ENCODE results near the gene THOC5. TPM values are rescaled to one million over a fixed set of nuclear protein-coding genes. Genes with fewer than 3 reads are reported as not detected.
A peak's percentile ranks its signal among the peaks of the same experiment; 100 is the strongest.

The THOC5 gene
- total RNA-seq, 2 experiments from 2014 or later = 35.9 to 56.7 TPM

- Histone ChIP-seq H4K20me1 (ENCODE audit: insufficient read depth, low read length) (no peaks in the 10 kb centered on the region), H3K9me3 (ENCODE audit: low read length) (no peaks in the 10 kb centered on the region), H3K27ac (ENCODE audit: low read depth, low read length, poor library complexity, severe bottlenecking) (no peak overlapping the region), H3K4me3 (ENCODE audit: low read depth, low read length, poor library complexity, severe bottlenecking) (no peak overlapping the region), H2AFZ (ENCODE audit: low read length) (no peak overlapping the region), H3K79me2 (ENCODE audit: insufficient read depth, low read depth, low read length) (no peaks in the 10 kb centered on the region), H3K4me2 (ENCODE audit: low read length) (no peak overlapping the region), H3K36me3 (ENCODE audit: insufficient read depth, low read length) (peaks cover 86% of the 10 kb centered on the region), H3K4me1 (ENCODE audit: insufficient read depth, low read length, poor library complexity, severe bottlenecking) (peaks cover 3% of the 10 kb centered on the region), H3K9me2 (ENCODE audit: insufficient read depth, low read length) (no peaks in the 10 kb centered on the region)
- intact Hi-C loops (cut with micrococcal nuclease; ENCODE audit: unreplicated experiment) = loop anchor here (1.0 to 10.0 kb wide), 2 partner anchors 129 to 220 kb away; partner anchors contain the start of gene GAS2L1
- CTCF ChIA-PET (ENCODE audit: unreplicated experiment) = interaction anchor here (0.6 kb wide), 1 partner anchor 161 kb away, joined by 3 read pairs; no protein-coding TSS in a partner anchor
- POLR2A ChIA-PET = interaction anchor here (0.7 kb wide), 1 partner anchor 67 kb away, joined by 3 read pairs; no protein-coding TSS in a partner anchor
- DNase-seq (ENCODE audit: low spot score) = peak; percentile 60
- no TSS peak for BruUV-seq (replicated peaks)
- TF ChIP-seq EZH2phosphoT487 (IDR thresholded peaks at IDR 0.05; ENCODE audit: borderline replicate concordance, low read depth, low read length) = no peak
- TF ChIP-seq, protein P1, sequence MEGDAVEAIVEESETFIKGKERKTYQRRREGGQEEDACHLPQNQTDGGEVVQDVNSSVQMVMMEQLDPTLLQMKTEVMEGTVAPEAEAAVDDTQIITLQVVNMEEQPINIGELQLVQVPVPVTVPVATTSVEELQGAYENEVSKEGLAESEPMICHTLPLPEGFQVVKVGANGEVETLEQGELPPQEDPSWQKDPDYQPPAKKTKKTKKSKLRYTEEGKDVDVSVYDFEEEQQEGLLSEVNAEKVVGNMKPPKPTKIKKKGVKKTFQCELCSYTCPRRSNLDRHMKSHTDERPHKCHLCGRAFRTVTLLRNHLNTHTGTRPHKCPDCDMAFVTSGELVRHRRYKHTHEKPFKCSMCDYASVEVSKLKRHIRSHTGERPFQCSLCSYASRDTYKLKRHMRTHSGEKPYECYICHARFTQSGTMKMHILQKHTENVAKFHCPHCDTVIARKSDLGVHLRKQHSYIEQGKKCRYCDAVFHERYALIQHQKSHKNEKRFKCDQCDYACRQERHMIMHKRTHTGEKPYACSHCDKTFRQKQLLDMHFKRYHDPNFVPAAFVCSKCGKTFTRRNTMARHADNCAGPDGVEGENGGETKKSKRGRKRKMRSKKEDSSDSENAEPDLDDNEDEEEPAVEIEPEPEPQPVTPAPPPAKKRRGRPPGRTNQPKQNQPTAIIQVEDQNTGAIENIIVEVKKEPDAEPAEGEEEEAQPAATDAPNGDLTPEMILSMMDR (conservative IDR thresholded peaks at IDR 0.05; ENCODE audit: low read length) = peak; percentile 77
Measured at GRCh38 chr22:29524442-29525191, 28.9 kb downstream of the THOC5 start.

DNA sequence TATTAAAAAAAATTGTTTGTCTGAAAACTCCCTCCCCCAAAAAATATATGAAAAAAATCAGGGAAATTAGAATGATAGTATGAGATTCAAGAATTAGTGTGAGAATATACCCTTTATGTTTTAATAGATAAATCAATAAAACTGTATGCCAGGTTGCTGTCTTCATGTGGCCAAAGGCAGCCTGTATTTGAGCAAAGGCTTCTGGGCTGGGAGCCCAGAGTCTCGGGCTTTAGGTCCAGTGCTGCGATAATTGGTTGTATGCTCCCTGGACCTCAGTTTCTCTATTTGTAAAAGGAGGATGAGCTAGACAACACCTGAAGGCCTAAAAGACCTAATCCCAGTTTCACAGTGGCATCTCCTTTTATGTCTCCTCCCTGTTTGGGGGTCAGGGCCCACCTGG is 29.8 kb downstream of the THOC5 start:
- H3K36me3 ChIP-seq (ENCODE audit: insufficient read depth, low read length) = peaks cover 86% of the 10 kb centered on the region
- H3K79me2 ChIP-seq (ENCODE audit: insufficient read depth, low read depth, low read length) = no peaks in the 10 kb centered on the region
- H2AFZ ChIP-seq (ENCODE audit: low read length) = no peak overlapping the region
- H3K9me3 ChIP-seq (ENCODE audit: low read length) = no peaks in the 10 kb centered on the region
- H3K4me1 ChIP-seq (ENCODE audit: insufficient read depth, low read length, poor library complexity, severe bottlenecking) = peaks cover 3% of the 10 kb centered on the region
- no peaks in the 10 kb centered on the region for H3K9me2 ChIP-seq (ENCODE audit: insufficient read depth, low read length)
- ChIA-PET CTCF (ENCODE audit: unreplicated experiment) (interaction anchor here (0.6 kb wide), 1 partner anchor 160 kb away, joined by 3 read pairs; no protein-coding TSS in a partner anchor), POLR2A (interaction anchor here (0.5 to 0.7 kb wide), 2 partner anchors 66 to 72 kb away, joined by 3 read pairs; no protein-coding TSS in a partner anchor)
- DNase-seq (ENCODE audit: low spot score) = no peak
- no peak for TF ChIP-seq EZH2phosphoT487 (IDR thresholded peaks at IDR 0.05; ENCODE audit: borderline replicate concordance, low read depth, low read length)
- TF ChIP-seq, protein P1 (conservative IDR thresholded peaks at IDR 0.05; ENCODE audit: low read length) = no peak
- no peak overlapping the region for H3K27ac ChIP-seq (ENCODE audit: low read depth, low read length, poor library complexity, severe bottlenecking)
- TSS peak; percentile 25 for BruUV-seq (replicated peaks)
- H4K20me1 ChIP-seq (ENCODE audit: insufficient read depth, low read length) = no peaks in the 10 kb centered on the region
- intact Hi-C loops (cut with micrococcal nuclease; ENCODE audit: unreplicated experiment) = loop anchor here (1.0 to 10.0 kb wide), 2 partner anchors 128 to 219 kb away; partner anchors contain the start of gene GAS2L1
- no peak overlapping the region for H3K4me2 ChIP-seq (ENCODE audit: low read length)
- H3K4me3 ChIP-seq (ENCODE audit: low read depth, low read length, poor library complexity, severe bottlenecking) = no peak overlapping the region

DNA sequence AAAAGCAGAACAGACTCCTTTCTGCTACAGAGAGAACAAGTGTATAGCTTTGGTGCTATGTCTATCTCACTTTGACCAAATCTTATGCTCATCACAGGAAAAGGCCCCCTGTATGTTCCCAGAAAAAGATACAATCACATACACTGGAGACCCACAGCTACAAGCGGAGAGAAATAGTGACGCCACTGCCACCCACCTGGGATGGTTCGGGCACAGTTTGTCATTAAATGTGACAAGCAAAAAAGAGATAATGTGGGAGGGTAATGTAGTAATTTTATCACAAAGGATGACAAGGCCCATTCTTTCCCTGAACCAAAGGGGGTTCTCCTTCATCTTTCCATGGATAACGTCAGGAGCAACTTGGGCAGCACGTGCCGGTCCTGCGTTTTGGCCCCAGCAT is 32.0 kb downstream of the THOC5 start:
- CTCF ChIA-PET (ENCODE audit: unreplicated experiment) = no interaction called here

More for the DNA sequence above, 32.0 kb downstream of the THOC5 start:
- DNase-seq (ENCODE audit: low spot score) = no peak
- Histone ChIP-seq H3K36me3 (ENCODE audit: insufficient read depth, low read length) (peaks cover 85% of the 10 kb centered on the region), H3K4me1 (ENCODE audit: insufficient read depth, low read length, poor library complexity, severe bottlenecking) (no peaks in the 10 kb centered on the region), H3K79me2 (ENCODE audit: insufficient read depth, low read depth, low read length) (no peaks in the 10 kb centered on the region), H4K20me1 (ENCODE audit: insufficient read depth, low read length) (no peaks in the 10 kb centered on the region), H3K9me2 (ENCODE audit: insufficient read depth, low read length) (no peaks in the 10 kb centered on the region), H3K4me3 (ENCODE audit: low read depth, low read length, poor library complexity, severe bottlenecking) (no peak overlapping the region), H2AFZ (ENCODE audit: low read length) (no peak overlapping the region), H3K27ac (ENCODE audit: low read depth, low read length, poor library complexity, severe bottlenecking) (no peak overlapping the region), H3K9me3 (ENCODE audit: low read length) (no peaks in the 10 kb centered on the region), H3K4me2 (ENCODE audit: low read length) (no peak overlapping the region)
- no peak for TF ChIP-seq EZH2phosphoT487 (IDR thresholded peaks at IDR 0.05; ENCODE audit: borderline replicate concordance, low read depth, low read length)
- TF ChIP-seq, protein P1 (conservative IDR thresholded peaks at IDR 0.05; ENCODE audit: low read length) = no peak
- BruUV-seq (replicated peaks) = no TSS peak
- intact Hi-C loops (cut with micrococcal nuclease; ENCODE audit: unreplicated experiment) = loop anchor here (10.0 kb wide), 1 partner anchor 217 kb away; the partner anchor contains the start of gene GAS2L1
- POLR2A ChIA-PET = interaction anchor here (0.6 kb wide), 1 partner anchor 66 kb away, joined by 5 read pairs; no protein-coding TSS in a partner anchor

All from OCI-LY7 (cell line).